GM12873 (cell line): ENCODE data around the gene RBM3.

Experiments
- TF ChIP-seq, protein P1 (sequence below): IDR thresholded peaks from 2 replicates; pipeline ENCODE4 v1.5.1; 2012; ENCODE audit warnings: low read depth, mild to moderate bottlenecking, moderate library complexity, low read length, control low read depth; ENCODE audit not compliant: insufficient read depth; ENCODE audit errors: missing control alignments

RBM3 gene

DNA sequence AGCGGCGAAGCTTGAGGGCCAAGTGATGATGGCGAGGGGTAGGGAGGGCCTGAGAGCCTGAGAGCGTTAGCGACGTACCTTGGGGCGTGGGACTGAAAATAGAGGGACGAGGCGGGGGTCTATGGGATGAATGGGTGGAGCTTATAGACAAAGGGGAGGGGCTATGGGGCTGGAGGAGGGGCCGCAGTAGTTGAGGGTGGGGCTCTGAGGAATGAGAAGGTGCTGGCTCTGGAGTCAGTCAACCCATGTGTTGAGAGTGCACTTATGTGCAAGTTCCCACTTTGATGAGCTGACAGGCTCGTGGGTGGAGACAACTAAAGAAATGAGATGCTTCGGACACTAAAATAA is 34.3 kb upstream of the RBM3 start:
- TF ChIP-seq, protein P1, sequence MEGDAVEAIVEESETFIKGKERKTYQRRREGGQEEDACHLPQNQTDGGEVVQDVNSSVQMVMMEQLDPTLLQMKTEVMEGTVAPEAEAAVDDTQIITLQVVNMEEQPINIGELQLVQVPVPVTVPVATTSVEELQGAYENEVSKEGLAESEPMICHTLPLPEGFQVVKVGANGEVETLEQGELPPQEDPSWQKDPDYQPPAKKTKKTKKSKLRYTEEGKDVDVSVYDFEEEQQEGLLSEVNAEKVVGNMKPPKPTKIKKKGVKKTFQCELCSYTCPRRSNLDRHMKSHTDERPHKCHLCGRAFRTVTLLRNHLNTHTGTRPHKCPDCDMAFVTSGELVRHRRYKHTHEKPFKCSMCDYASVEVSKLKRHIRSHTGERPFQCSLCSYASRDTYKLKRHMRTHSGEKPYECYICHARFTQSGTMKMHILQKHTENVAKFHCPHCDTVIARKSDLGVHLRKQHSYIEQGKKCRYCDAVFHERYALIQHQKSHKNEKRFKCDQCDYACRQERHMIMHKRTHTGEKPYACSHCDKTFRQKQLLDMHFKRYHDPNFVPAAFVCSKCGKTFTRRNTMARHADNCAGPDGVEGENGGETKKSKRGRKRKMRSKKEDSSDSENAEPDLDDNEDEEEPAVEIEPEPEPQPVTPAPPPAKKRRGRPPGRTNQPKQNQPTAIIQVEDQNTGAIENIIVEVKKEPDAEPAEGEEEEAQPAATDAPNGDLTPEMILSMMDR = no peak

DNA sequence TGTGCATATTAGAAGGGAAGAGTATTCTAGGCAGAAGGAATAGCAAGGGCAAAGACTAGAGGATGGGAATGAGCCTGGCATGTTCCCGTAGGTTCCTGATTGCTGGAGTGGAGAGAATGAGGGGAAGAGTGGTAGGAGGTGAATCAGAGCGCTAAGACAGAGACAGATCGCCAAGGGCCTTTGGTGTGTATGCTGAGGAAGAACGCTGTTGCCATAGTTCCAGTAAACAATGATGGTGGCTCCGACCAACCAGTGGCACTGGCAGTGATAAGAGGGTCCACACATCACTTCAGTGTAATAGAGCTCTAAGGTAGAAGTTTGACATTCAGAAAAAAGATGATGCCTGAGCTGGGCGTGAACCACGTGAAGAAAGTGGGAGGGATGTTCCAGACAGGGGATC is 33.8 kb upstream of the RBM3 start:
- TF ChIP-seq, protein P1 = no peak

DNA sequence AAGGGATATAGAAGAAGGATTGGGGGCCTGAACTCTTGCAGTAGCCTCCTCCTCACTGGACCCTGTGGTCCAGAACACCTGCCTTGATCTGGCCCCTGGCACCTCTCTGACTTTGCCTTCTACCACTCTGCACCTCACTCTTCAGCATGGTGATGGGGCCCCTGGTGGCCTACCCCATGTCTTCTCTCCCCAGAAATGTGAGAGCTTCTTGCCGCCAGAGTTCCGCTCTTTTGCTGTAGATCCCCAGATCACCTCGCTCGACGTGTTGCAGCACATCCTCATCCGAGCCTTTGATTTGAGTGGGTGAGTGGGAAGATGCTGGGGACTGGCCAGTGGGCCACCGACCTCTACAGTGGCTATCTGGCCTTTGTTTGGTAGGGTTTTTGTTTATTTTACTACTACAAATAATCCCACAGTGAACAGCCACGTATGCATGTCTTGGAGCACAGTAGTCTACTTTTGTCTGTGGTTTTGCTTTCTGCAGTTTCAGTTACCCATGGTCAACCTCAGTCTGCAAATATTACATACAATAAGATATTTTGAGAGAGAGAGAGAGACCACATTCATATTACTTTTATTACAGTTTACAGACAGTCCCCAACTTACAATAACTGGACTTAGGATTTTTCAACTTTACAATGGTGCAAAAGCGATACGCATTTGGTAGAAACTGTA is 33.0 kb upstream of the RBM3 start:
- TF ChIP-seq, protein P1 = no peak

DNA sequence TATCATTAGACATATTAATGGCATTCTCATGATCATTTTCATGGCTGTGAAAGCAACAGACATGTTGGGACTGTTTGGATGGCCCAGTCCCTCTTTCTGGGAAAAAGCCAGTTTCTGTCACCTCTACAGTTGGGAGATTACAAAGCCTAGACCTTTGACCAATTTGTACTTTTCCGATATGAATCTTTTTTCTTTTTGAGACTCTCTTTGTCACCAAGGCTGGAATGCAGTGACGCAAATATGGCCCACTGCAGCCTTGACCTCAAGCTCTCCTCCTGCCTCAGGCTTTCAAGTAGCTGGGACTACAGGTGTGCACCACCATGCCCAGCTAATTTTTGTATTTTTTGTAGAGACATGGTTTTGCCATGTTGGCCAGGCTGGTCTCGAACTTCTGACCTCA is 25.4 kb upstream of the RBM3 start:
- TF ChIP-seq, protein P1 = no peak

DNA sequence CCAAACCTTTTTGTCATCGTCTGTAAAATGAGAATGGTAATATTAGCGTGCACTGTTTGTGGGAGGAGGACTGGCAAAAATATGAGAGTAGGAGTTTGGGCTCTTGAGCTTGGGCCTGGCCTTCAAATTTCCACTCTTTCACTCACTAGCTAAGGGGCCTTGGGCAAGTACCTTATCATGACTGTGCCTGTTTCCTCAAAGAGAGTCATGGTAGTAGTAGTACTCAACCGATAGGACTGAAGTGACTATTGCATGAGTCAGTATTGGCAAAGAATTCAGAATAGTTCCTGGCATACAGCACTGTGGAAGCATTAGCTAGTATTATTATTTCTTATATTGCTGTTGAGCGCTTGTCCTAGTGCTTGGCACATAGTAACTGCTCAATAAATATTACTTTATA is 16.0 kb upstream of the RBM3 start:
- TF ChIP-seq, protein P1 = no peak

DNA sequence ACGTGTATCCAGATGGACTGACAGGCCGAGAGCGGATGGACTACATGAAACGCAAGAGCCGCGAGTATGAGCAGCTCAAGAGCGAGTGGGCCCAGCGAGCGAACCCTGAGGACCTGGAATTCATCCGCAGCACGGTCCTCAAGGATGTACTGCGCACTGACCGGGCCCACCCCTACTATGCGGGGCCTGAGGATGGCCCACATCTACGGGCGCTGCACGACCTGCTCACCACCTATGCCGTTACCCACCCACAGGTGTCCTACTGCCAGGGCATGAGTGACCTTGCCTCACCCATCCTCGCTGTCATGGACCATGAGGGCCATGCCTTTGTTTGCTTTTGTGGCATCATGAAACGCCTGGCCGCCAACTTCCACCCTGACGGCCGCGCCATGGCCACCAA is 14.6 kb upstream of the RBM3 start:
- TF ChIP-seq, protein P1 = no peak

DNA sequence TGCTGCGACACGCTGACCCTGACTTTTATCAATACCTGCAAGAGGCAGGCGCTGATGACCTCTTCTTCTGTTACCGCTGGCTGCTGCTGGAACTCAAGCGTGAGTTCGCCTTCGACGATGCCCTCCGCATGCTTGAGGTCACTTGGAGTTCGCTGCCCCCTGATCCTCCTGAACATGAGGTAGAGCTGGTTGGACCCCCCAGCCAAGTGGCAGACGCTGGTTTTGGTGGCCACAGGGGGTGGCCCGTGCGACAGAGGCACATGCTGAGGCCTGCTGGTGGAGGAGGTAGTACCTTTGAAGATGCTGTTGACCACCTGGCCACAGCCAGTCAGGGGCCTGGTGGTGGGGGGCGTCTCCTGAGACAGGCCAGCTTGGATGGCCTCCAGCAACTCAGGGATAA is 14.2 kb upstream of the RBM3 start:
- TF ChIP-seq, protein P1 = no peak
